Measurements from ENCODE around the gene PRAMEF2. TPM values are rescaled to one million over a fixed set of nuclear protein-coding genes. Genes with fewer than 3 reads are reported as not detected.
"Not testable (repeated sequence)": the region's sequence is repeated elsewhere in the genome, so short reads cannot be mapped to it uniquely, and the experiment has no call there.

PRAMEF2 gene, protein sequence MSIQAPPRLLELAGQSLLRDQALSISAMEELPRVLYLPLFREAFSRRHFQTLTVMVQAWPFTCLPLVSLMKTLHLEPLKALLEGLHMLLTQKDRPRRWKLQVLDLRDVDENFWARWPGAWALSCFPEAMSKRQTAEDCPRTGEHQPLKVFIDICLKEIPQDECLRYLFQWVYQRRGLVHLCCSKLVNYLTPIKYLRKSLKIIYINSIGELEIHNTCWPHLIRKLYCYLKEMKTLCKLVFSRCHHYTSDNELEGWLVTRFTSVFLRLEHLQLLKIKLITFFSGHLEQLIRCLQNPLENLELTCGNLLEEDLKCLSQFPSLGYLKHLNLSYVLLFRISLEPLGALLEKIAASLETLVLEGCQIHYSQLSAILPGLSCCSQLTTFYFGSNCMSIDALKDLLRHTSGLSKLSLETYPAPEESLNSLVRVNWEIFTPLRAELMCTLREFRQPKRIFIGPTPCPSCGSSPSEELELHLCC
- total RNA-seq (not detected), polyA plus RNA-seq (ENCODE audit: insufficient read depth, low read depth, low replicate concordance) (not detected)
- long read RNA-seq, donor 1 = 0 reads
- long read RNA-seq, donor 2 = 0 reads
- long read RNA-seq, donor 3 = 0 reads
- long read RNA-seq, donor 4 = 0 reads
- long read RNA-seq, donor 5 = 0 reads
- long read RNA-seq, donor 6 = 0 reads
- long read RNA-seq, donor 7 = 0 reads
- long read RNA-seq, donor 8 = 0 reads
- long read RNA-seq, donor 9 = 0 reads
- long read RNA-seq, donor 10 = 0 reads

- FAIRE-seq; H3K9ac ChIP-seq (ENCODE audit: low read length in 3 of 3); H3K36me3 ChIP-seq (ENCODE audit: control insufficient read depth in 2 of 3, insufficient read depth in 3 of 3, low read length in 3 of 3); H3K27me3 ChIP-seq (ENCODE audit: control insufficient read depth, insufficient read depth, low read length); H3K9me3 ChIP-seq (ENCODE audit: control insufficient read depth in 2 of 3, insufficient read depth in 1 of 3, low read length in 3 of 3); intact Hi-C loops (cut with DNase I); H3K4me1 ChIP-seq (ENCODE audit: control insufficient read depth in 2 of 3, insufficient read depth in 2 of 3, low read depth in 1 of 3, low read length in 3 of 3); H3K4me3 ChIP-seq (ENCODE audit: low read length in 3 of 3); DNase-seq; H3K27ac ChIP-seq (ENCODE audit: low read depth in 2 of 2, low read length in 2 of 2): not testable (repeated sequence)
Measured at GRCh38 chr1:12856786-12857185, at the start of gene PRAMEF2. Gene PRAMEF2, plus strand, starts transcription at chr1:12857086. Its CDS starts 1,924 bp downstream, at chr1:12859010.

DNA sequence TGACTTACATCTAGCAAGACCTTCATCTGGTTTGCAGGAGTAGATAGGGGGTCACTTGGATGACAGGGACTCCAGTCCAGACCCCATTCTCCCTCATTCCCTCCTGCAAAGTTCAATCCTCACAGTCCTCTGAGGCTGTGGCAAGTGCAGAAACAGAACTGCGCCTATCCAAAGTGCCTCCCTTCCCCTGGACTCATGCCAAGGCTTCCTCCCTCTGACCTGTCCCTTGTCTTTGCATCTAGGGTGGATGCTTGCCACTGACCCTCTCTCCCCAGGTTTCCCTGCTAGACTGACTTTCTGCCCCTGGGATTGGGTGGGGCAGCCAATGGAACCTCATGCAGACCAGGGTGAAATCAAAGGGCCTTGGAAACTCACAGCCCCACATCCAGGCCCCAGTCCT is 47.0 kb upstream of the PRAMEF2 start:
- FAIRE-seq = no peak
- Histone ChIP-seq H3K9me3 (ENCODE audit: control insufficient read depth in 2 of 3, insufficient read depth in 1 of 3, low read length in 3 of 3) (no peaks in the 10 kb centered on the region), H3K9ac (ENCODE audit: low read length in 3 of 3) (no peak overlapping the region), H3K27ac (ENCODE audit: low read depth in 2 of 2, low read length in 2 of 2) (no peak overlapping the region), H3K27me3 (ENCODE audit: control insufficient read depth, insufficient read depth, low read length) (no peaks in the 10 kb centered on the region), H3K36me3 (ENCODE audit: control insufficient read depth in 2 of 3, insufficient read depth in 3 of 3, low read length in 3 of 3) (no peaks in the 10 kb centered on the region), H3K4me1 (ENCODE audit: control insufficient read depth in 2 of 3, insufficient read depth in 2 of 3, low read depth in 1 of 3, low read length in 3 of 3) (no peaks in the 10 kb centered on the region), H3K4me3 (ENCODE audit: low read length in 3 of 3) (no peak overlapping the region)
- no peak for DNase-seq
- intact Hi-C loops (cut with DNase I) = no loop called here
- TF ChIP-seq, protein P1, sequence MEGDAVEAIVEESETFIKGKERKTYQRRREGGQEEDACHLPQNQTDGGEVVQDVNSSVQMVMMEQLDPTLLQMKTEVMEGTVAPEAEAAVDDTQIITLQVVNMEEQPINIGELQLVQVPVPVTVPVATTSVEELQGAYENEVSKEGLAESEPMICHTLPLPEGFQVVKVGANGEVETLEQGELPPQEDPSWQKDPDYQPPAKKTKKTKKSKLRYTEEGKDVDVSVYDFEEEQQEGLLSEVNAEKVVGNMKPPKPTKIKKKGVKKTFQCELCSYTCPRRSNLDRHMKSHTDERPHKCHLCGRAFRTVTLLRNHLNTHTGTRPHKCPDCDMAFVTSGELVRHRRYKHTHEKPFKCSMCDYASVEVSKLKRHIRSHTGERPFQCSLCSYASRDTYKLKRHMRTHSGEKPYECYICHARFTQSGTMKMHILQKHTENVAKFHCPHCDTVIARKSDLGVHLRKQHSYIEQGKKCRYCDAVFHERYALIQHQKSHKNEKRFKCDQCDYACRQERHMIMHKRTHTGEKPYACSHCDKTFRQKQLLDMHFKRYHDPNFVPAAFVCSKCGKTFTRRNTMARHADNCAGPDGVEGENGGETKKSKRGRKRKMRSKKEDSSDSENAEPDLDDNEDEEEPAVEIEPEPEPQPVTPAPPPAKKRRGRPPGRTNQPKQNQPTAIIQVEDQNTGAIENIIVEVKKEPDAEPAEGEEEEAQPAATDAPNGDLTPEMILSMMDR (IDR thresholded peaks at IDR 0.05; ENCODE audit: borderline replicate concordance, extremely low read depth, insufficient read depth) = no peak

- no peak for FAIRE-seq
- DNase-seq = no peak
- Histone ChIP-seq H3K27me3 (ENCODE audit: control insufficient read depth, insufficient read depth, low read length) (no peaks in the 10 kb centered on the region), H3K27ac (ENCODE audit: low read depth in 2 of 2, low read length in 2 of 2) (no peak overlapping the region), H3K9ac (ENCODE audit: low read length in 3 of 3) (no peak overlapping the region), H3K36me3 (ENCODE audit: control insufficient read depth in 2 of 3, insufficient read depth in 3 of 3, low read length in 3 of 3) (no peaks in the 10 kb centered on the region), H3K9me3 (ENCODE audit: control insufficient read depth in 2 of 3, insufficient read depth in 1 of 3, low read length in 3 of 3) (no peaks in the 10 kb centered on the region), H3K4me3 (ENCODE audit: low read length in 3 of 3) (no peak overlapping the region), H3K4me1 (ENCODE audit: control insufficient read depth in 2 of 3, insufficient read depth in 2 of 3, low read depth in 1 of 3, low read length in 3 of 3) (no peaks in the 10 kb centered on the region)
- TF ChIP-seq, protein P1 (IDR thresholded peaks at IDR 0.05; ENCODE audit: borderline replicate concordance, extremely low read depth, insufficient read depth) = no peak
- intact Hi-C loops (cut with DNase I) = no loop called here
Measured at GRCh38 chr1:12810691-12811408, 46.0 kb upstream of the PRAMEF2 start.

GRCh38 chr1:12811409-12811784 is 45.5 kb upstream of the PRAMEF2 start:
- H3K27me3 ChIP-seq (ENCODE audit: control insufficient read depth, insufficient read depth, low read length) = no peaks in the 10 kb centered on the region
- TF ChIP-seq, protein P1 (IDR thresholded peaks at IDR 0.05; ENCODE audit: borderline replicate concordance, extremely low read depth, insufficient read depth) = no peak
- intact Hi-C loops (cut with DNase I) = no loop called here
- H3K36me3 ChIP-seq (ENCODE audit: control insufficient read depth in 2 of 3, insufficient read depth in 3 of 3, low read length in 3 of 3) = no peaks in the 10 kb centered on the region
- DNase-seq (no peak), FAIRE-seq (no peak)
- H3K4me1 ChIP-seq (ENCODE audit: control insufficient read depth in 2 of 3, insufficient read depth in 2 of 3, low read depth in 1 of 3, low read length in 3 of 3) = no peaks in the 10 kb centered on the region
- no peak overlapping the region for H3K4me3 ChIP-seq (ENCODE audit: low read length in 3 of 3)
- no peak overlapping the region for H3K9ac ChIP-seq (ENCODE audit: low read length in 3 of 3)
- no peaks in the 10 kb centered on the region for H3K9me3 ChIP-seq (ENCODE audit: control insufficient read depth in 2 of 3, insufficient read depth in 1 of 3, low read length in 3 of 3)
- no peak overlapping the region for H3K27ac ChIP-seq (ENCODE audit: low read depth in 2 of 2, low read length in 2 of 2)

- H3K27me3 ChIP-seq (ENCODE audit: control insufficient read depth, insufficient read depth, low read length); DNase-seq; H3K9me3 ChIP-seq (ENCODE audit: control insufficient read depth in 2 of 3, insufficient read depth in 1 of 3, low read length in 3 of 3); H3K4me1 ChIP-seq (ENCODE audit: control insufficient read depth in 2 of 3, insufficient read depth in 2 of 3, low read depth in 1 of 3, low read length in 3 of 3); H3K9ac ChIP-seq (ENCODE audit: low read length in 3 of 3); FAIRE-seq; H3K4me3 ChIP-seq (ENCODE audit: low read length in 3 of 3); H3K27ac ChIP-seq (ENCODE audit: low read depth in 2 of 2, low read length in 2 of 2); intact Hi-C loops (cut with DNase I); H3K36me3 ChIP-seq (ENCODE audit: control insufficient read depth in 2 of 3, insufficient read depth in 3 of 3, low read length in 3 of 3): not testable (repeated sequence)
Measured at GRCh38 chr1:12819061-12819460, 37.8 kb upstream of the PRAMEF2 start.

Measured in kidney (tissue), 22 donors.